Lung microvascular endothelial cell (primary cell): ENCODE data around the gene ANGEL2. TPM values are rescaled to one million over a fixed set of nuclear protein-coding genes. Genes with fewer than 3 reads are reported as not detected.
"Not testable (repeated sequence)": the region's sequence is repeated elsewhere in the genome, so short reads cannot be mapped to it uniquely, and the experiment has no call there.

Experiments
- DNase-seq, 2 donors: peaks; one replicate each; pipeline versions ENCODE4 v3.0.0 to v3.0.0-alpha.2; 2010; ENCODE audit warnings: low read depth in 2 of 2
- total RNA-seq: library from RNA; depleted of rRNA; stranded (reverse); fragments of >200 nt; gene quantifications from 2 replicates; pipeline ENCODE4 v1.2.1, GENCODE V29; 2014

Gene ANGEL2, protein sequence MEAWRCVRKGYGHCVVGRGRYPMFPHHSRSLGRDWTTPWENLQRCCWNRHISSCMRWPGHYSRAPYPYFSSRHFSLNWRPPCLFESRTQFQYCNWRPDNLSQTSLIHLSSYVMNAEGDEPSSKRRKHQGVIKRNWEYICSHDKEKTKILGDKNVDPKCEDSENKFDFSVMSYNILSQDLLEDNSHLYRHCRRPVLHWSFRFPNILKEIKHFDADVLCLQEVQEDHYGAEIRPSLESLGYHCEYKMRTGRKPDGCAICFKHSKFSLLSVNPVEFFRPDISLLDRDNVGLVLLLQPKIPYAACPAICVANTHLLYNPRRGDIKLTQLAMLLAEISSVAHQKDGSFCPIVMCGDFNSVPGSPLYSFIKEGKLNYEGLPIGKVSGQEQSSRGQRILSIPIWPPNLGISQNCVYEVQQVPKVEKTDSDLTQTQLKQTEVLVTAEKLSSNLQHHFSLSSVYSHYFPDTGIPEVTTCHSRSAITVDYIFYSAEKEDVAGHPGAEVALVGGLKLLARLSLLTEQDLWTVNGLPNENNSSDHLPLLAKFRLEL
- 26.2 and 35.5 TPM in 2 replicates for total RNA-seq

DNA sequence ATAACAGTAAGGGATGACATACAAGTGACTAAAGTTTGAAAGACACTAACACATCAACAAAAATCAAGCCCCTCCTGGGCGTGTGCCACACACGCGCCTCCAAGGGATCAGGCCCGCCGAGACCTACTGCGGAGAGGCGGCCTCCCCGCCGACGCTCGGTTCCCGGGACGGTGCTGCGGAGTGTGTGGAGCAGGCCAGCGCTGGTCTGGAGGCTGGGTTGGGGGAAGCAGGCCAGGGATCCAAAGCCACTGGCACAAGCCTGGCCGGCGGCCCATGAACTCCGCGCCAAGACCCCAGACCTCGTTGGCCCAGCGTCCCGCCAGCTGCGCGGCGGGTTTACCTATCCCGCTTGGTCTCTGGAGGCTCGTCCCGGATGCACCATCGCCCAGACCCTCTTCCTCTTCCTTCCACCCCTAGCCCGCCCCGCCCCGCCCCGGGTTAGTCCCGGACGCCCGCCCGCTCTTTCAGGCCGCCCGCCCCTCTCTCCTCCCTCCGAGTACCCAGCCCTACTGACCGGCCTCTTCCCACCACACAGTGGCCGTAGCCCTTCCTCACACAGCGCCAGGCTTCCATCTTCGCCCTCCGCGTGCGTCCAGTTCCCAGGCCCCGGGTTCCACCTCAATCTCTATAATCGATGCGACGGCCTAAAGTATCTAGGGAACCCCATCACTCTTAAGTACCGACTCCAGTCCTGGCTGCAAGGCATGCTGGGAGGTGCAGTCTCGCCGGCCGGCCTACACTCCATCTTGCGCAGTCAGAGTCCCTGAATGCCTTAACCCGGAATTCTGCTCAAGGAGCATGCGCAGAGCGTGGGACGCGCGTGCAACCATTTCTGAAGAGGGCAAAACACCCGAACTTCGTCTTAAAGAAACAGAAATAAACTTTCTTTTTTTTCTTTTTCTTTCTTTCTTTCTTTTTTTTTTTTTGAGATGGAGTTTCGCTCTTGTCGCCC, at the start of gene ANGEL2:
TSS of gene ANGEL2 (minus strand) at position 769 of the 952 bp plus-strand sequence. CDS start at position 573, 196 bp downstream.
- DNase-seq, result peak; percentile 97 to 98

DNA sequence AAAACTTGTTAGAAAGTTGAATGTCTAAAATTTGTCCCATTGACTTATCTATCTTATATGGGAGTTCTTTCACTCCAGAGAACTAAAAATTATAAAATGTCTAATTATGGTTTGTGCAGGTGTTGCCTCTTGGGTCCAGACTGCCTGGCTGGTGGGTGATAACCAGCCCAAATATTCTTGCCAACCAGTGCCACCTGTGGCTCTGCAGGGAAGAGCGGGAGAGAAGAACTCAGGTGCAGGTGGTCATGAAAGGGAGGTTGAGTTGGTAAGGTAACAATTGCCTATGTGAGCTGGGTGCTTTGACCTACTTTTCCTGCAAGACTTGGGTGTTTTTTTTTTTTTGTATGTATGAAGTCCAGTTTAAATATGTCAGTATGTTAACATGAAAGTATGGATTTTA, 45.6 kb upstream of the ANGEL2 start:
- DNase-seq, result no peak

DNA sequence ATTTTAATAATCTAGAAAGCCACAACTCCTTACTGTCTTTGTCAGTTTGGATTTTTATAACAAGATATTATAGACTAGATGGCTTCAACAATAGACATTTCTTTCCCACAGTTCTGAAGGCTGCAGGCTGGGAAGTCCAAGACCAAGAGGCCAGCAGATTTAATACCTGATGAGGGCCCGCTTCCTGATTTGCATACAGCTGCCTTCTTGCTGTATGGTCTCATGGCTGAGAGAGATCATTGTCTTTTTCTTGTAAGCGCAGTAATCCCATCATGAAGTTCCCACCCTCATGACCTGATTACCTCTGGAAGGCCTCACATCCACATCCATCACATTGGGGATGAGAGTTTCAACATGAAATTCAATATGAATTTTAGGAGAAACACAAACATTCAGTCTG, 45.2 kb upstream of the ANGEL2 start:
- DNase-seq, result no peak

DNA sequence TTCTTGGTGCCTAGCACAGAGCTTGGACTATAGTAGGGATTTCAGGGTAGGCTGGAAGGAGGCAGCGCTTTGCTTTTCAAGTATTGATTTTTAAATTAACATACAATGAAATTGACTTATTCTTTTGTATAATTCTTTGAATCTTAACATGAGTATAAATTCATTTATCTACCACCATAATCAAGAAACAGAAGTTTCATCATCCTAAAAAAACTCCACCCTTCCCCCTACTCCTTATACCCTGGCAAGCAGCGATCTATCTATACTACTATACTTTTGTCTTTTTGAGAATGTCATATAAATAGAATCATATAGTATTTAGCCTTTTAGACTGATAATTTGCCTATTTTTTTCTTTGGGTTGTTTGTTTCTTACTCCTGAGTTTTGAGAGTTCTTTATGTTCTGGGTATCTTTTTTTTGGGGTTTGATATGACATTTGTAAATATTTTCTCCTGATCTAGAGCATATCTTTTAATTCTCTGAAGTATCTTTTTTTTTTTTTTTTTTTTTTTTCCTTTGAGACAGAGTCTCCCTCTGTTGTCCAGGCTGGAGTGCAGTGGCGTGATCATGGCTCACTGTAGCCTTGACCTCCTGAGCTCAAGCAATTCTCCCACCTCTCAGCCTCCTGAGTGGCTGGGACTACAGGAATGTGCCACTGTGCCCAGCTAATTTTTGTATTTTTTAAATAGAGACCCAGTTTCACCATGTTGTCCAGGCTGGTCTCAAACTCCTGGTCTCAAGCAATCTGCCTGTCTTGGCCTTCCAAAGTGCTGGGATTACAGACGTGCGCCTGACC, 41.8 kb upstream of the ANGEL2 start:
- no peak for DNase-seq

DNA sequence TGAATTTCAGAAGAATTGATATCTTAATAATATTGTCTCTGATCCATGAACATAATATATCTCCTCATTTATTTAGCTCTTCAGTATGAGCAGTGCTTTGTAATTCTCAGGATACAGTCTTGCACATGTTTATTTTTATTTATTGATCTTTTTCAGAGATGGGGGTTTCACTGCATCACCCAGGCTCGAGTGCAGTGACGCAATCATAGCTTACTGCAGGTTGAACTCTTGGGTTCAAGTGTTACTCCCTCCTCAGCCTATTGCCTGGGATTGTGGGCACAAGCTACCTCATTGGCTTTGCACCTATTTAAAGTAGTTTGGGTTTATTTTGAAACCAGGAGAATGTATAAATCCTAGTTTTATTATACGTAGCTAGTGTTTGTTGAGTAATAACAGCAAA, 40.1 kb upstream of the ANGEL2 start:
- no peak for DNase-seq

DNA sequence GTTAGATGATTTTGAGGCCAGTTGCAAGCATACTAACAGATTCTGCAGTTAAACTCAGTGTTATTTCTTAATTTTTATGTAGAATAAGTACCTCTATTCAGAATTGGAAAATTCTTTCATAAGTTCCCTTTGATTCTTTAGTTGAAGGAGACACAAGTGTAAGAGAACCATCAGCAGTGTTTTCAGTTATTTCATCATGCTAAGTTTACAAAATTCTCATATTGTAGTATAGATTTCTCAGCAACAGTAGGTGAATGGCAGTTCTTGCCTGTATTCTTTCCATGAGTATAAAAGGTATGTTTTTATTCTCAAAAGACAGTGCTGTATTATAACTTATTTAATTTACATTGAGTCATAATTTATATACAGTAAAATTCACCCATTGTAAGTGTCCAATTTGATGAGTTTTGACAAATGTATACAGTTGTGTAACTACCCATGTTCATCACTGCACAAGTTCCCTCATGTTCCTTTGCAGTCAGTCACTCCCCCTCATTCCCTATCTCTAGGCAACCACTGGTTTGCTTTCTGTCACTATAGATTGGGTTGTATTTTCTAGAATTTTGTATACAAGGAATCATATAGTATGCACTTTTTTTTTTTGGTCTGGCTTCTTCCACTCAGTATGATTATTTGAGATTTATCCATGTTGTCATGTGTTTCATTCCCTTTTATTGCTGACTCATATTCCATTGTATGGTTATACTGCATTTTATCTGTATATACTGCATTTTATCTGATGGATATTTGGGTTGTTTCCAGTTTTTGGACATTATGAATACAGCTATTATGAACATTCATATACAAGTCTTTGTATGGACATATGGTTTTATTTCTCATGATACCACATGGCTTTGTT, 39.3 kb upstream of the ANGEL2 start:
- no peak for DNase-seq

DNA sequence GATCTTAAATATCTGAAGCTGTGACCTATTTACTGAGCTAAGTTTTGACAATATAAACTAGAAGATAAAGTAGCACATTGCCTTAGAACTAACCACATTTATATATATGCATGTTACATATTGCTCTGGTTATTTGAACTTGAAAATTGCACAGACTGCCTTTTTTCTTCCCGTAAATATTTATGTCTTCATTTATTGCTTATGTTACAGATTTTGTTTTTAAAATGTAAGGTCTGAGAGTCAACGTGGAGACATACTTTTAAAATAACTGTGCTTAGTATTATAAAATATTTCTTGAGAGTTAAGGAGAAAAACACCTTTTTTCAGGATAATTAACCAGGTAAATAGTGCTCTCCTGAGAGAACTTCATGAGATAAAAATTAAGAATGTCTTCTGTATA, 38.5 kb upstream of the ANGEL2 start:
- DNase-seq, result no peak

DNA sequence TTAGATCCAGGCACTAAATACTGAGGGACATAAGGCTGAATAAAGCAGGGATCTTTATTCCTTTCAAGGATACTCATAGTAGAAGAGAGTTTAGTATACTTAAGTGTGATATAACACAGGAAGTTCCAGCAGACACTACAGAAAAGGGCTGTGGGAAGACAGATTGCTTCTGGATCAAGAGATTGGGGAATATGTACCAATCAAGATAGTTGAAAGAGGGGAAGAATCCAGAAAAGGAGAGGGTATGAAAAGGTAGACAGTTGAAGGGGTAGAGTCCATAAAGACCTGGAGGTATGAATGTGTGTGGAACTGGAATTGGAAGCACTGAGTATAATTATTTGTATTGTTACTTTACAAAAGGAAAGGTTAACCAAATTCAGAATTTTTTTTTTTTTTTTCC, 37.8 kb upstream of the ANGEL2 start:
- no peak for DNase-seq

DNA sequence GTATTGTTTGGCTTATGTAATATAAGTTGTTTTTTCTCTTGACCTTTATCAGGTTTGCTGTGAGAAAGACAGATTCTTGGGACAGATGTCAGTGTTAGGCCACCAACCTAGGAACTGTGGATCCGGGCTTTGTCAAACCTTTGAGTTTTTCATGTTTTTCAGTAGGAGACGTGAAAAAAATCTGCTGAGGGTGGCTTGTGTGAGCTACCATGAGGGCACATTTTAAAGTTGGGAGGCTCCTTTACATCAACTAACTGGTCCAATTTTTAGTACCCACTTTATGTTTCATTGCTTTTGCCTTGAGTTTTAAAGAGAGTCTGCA, 36.2 kb upstream of the ANGEL2 start:
- DNase-seq, result no peak

DNA sequence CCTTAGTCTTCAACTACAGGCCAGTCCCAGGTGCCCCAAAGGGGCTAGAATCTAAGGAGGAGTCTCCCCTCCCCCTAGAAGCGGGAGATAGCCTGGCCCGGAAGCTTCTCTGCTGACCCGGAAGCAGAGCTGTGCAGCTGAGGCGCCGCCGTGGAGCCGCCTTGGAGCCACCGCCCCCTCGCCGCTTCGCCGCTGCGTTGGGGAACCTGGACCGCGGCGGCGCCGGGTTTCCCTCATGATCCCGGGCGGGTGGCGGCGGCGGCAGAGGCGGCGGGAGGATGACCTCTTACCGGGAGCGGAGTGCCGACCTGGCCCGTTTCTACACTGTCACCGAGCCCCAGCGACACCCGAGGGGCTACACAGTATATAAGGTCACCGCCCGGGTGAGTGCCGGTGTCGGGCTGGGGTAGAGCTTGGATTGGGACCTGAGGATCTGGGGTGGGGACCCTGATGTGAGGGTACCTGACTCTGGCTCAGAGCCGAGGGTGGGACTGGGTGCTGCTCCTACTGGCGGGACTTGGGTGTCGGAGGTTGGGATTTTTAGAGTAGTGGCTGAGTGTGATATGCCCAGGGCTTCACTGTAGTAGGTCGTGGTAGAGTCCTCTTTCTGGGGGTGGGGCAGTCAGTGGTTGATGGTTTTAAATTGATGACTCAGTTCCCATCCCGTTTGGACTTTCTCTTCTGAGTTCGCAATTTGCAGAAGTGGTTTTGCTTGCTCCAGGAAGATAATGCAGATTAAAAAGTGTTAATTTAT, 35.6 kb upstream of the ANGEL2 start, which contains the start of gene RPS6KC1:
TSS of gene RPS6KC1 (plus strand) at position 115 of the 754 bp plus-strand sequence. CDS start at position 279, 164 bp downstream.
- peak; percentile 72 to 84 for DNase-seq

DNA sequence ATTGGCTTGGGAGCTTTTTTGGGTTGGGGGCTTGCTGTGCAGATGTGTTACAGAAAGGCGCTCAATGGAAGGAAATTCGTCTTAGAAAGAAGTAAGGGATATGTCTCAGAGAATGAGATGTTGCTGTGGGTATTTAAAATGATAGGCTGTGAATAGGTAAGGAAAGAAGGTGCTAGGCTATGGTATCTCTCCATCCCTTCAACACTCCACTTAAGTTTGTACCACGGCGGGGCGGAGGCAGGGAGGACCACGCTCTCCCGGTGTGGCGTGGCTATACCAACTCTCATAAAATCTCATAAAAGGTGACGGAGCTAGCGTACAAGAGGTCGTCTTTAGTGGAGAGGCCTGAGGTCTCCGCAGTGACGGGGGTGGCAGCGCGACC, 35.1 kb upstream of the ANGEL2 start:
- no peak for DNase-seq

DNA sequence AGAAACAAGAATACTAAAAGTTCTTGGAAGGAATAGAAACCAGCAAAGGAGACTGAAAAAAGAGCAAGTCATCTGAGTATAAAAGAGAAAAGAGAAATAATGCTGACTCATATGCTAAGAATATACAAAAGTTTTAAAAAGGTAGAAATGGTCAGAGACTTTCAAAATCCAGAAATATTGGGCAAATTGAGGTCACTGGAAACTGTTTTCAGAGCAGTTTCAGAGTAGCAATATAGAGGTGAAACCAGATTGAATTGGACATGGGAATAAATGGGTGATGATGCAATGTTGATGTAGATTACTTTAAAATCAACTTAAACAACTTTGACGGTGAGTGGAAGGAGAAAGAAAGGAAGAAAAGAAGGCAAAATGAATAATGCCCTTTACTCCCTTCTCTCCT, 33.6 kb upstream of the ANGEL2 start:
- DNase-seq, result no peak

DNA sequence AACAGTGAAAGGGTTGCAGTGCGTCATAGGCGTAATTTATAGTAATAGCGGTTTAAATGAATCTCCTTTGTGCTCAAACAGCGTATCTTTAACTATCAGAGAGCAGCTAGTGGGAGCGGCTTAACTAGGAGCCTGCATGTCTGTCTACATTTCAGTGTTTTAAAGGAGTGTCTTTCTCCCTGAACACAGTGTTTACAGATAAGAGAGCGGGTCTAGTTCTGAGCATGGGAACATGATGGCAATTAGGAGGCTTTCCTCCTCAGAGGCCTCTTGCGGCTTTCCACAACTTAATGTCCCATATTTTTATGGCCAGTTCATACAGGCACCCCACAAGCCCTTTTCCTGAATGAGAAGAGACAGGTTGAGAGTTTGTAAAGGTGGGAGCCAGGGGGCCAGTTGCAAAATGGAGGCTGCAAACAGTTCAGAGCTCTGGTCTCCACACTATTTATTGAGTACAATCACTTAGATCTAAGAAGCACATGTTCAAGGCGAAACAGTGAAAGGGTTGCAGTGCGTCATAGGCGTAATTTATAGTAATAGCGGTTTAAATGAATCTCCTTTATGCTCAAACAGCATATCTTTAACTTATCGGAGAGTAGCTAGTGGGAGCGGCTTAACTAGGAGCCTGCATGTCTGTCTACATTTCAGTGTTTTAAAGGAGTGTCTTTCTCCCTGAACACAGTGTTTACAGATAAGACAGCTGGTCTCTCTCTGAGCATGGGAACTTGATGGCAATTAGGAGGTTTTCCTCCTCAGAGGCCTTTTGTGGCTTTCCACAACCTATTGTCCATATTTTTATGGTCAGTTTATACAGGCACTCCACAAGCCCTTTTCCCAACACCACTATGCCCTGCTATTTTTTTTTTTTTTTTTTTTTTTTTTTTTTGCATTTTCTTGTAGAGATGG, 29.9 kb upstream of the ANGEL2 start:
- not testable (repeated sequence) for DNase-seq

DNA sequence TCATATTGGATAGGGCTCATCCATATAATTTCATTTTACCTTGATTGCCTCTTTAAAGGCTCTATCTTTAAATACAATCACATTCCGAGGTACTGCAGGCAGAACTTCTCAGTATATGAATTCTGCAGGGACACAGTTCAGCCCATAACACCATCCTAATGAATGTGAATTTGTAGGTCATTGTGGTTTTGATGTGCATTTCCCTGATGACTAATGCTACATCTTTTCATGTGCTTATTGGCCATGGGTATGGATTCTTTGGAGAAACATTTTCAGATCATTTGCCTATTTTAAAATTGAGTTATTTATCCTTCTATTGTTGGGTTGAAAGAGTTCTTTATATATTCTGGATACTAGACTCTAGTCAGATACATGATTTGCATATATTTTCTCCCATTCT, 25.8 kb upstream of the ANGEL2 start:
- DNase-seq, result peak in 1 of 2 donors; percentile 41

DNA sequence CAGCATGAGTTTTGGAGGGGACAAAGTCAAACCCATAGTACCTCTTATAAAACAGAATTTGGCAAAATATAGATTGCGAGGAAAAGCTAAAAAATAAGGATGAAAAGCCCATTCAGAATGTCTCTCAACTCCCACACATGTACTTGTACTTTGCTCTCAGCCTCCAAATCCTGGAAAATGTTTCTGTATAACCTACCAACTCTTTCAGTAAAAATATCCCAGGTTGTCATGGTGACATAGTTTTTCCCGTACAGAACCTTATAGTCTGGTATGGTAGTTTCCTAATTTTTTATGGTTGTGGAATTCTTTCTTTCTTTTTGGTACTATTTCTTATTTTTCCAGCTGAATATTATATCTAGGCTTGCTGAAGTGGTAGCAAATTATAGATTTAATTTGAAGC, 19.9 kb upstream of the ANGEL2 start:
- DNase-seq, result no peak

DNA sequence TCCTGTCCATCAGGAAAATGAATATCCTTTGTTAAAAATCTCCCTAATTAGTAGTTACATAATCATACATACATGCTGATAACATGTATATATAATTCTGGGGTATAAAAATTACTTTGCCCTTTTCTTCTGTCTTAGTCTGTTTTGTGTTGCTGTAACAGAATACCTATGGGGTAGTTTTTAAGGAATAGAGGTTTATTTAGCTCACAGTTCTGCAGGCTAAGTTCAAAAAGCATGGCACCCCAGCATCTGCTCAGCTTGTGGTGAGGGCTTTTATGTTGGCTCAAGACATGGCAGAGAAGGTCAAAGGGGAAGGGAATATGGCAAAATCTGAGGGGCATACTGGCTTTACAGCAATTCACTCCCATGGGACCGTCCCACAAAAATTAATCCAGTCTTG, 19.0 kb upstream of the ANGEL2 start:
- DNase-seq, result no peak

DNA sequence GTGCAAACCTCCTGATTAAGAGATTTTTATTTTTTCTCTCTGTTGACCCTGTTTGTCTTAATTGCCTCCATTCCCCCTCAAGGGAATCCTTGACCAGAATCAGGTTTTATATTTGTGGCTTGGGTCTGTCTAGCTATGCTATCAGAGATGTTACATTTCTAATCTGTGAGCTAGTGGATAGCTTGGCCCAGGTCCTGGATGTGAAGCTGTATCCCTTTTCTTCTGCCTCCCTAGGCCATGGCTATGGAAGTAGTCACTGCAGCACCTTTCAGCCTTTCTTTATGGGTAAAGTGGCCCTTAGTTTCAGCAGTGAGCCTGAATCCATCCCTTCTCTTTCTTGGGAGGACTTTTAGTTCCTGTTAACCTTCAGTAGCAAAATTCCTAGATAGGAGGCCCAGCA, 17.0 kb upstream of the ANGEL2 start:
- DNase-seq, result no peak

DNA sequence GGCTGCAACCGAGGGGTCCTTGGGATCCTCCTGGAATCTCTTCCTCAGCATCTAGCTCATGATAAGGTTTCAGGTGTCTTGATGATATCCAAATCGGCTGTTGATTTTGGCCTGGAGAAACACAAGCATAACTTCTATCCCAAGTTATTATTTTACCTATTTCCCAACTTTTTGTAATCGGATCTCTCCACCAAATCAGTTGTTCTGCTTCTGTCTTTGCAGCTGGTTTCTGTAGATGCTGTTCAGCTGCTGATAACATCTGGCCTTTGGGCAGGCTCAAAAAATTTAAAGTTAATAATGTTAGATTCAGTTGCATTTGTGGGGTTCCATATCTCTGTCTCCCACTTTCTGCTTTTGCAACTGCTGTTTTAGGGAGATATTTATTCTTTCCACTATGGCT, 11.4 kb upstream of the ANGEL2 start:
- DNase-seq, result not testable (repeated sequence)

DNA sequence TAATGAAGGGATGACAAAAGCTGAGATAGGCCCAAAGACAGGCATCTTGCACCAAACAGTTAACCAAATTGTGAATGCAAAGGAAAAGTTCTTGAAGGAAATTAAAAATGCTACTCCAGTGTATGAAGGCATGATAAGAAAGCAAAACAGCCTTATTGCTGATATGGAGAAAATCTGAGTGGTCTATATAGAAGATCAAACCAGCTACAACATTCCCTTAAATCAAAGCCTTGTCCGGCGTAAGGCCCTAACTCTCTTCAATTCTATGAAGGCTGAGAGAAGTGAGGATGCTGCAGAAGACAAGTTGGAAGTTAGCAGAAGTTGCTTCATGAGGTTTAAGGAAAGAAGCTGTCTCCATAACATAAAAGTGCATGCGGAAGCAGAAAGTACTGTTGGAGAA, 4.3 kb upstream of the ANGEL2 start:
- DNase-seq, result no peak
